Pulmonary artery endothelial cell (primary cell): ENCODE results near the gene CLIC4. TPM values are rescaled to one million over a fixed set of nuclear protein-coding genes. Genes with fewer than 3 reads are reported as not detected.
"Not testable (repeated sequence)": the region's sequence is repeated elsewhere in the genome, so short reads cannot be mapped to it uniquely, and the experiment has no call there.

Experiments used
- DNase-seq: peaks from one replicate; pipeline ENCODE4 v3.0.0-alpha.2; 2011; ENCODE audit warnings: low read depth, low spot score
- total RNA-seq: library from RNA; depleted of rRNA; stranded (reverse); fragments of >200 nt; gene quantifications from 2 replicates; pipeline ENCODE4 v1.2.3, GENCODE V29; 2014

Gene CLIC4
- 358 and 394 TPM in 2 replicates for total RNA-seq

DNA sequence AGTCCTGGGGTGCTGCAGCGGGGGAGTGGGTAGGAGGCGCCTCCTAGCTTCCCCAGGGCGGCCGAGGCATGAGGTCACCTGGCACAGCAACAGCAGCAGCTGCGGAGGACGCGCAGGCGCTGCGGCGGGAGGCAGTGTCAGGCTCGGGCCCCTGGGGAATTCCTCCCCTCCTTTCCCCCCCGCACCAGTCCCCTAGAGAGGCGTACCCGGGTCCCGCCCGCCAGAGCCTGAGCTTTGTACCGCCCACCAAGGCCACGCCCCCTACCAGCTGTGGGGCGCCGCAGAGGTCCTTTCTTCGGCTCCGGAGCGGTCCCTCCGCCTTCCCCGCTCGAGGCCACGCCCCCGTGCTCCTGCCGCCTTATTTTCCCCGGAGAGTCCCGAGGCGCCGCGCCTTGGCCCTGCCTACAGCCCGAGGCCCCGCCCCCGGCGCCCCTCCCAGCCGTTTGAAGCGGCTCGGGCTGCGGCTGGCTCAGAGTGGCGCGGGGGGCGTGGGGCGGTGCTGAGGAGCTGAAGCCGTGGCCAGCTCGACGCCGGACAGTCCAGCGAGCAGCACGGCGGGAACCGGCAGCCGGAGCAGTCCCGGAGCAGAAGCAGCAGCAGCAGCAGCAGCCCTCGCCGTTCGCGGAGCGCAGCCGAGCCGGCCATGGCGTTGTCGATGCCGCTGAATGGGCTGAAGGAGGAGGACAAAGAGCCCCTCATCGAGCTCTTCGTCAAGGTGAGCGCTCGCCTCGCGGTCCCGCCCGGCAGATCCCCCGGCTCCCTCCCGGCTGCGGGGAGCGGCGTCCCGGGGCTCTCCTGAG lies at the start of gene CLIC4:
Gene CLIC4, plus strand, starts transcription at position 537 of the 800 bp plus-strand sequence. Its CDS starts 107 bp downstream, at position 644.
- peak; percentile 97 for DNase-seq

DNA sequence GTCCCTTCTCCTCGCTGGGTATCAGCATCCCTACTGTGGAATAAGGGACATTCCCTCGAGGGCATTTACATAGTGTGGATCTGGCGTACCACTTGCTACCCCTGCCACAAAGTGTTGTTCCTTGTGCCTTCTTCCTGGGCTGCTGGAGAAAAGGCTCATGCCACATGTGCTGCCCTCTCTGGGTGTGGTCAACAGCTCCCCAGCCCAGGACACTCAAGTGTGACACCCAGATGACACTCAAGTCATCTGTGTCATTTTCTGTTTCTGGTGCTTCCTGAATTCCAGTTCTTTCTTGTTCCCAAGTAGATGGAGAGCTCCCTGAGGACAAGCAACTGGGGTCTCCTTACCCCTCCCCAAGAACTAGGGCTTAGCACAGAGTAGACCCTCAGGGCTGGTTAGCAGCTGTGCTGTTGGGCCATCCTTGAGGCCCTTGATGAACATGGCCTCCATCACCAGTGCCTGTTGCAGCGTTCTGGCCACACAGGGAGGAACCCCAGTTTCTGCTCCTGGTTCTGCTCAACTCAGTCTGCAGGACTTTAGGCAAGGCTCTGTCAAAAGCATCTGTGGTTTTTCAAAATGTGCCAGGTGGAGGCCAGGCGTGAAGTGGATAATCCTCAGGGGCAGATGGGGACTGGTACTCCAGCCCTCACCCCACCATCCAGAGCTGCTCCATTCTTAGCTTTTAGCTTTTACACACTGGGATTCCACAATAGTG lies 49.0 kb upstream of the CLIC4 start:
- DNase-seq, result no peak

DNA sequence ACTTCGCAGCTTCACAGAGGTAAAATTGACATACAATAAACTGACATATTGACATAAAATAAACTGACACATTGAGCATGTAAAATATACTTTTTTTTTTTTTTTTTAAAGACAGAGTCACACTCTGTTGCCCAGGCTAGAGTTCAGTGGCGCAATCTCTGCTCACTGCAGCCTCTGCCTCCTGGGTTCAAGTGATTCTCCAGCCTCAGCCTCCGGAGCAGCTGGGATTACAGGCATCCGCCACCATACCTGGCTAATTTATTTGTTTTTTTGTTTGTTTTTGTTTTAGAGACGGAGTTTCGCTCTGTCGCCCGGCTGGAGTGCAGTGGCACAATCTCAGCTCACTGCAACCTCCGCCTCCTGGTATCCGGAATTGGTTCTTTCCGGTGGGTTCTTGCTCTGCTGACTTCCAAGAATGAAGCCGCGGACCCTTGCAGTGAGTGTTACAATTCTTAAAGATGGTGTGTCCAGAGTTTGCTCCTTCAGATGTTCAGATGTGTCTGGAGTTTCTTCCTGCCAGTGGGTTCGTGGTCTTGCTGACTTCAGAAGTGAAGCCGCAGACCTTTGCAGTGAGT lies 48.4 kb upstream of the CLIC4 start:
- DNase-seq, result no peak

GRCh38 chr1:24697453-24698001 lies 47.7 kb upstream of the CLIC4 start:
- DNase-seq, result not testable (repeated sequence)

DNA sequence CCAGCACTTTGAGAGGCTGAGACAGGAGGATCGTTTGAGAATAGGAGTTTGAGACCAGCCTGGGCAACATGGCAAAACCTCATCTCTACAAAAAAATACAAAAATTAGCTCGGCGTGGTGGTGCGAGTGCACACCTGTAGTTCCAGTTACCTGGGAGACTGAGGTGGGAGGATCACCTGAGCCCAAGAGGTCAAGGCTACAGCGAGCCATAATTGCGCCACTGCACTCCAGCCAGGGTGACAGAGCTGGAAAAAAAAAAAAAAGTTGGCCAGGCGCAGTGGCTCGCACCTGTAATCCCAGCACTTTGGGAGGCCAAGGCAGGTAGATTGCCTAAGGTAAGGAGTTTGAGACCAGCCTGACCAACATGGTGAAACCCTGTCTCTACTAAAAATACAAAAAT lies 46.9 kb upstream of the CLIC4 start:
- DNase-seq, result not testable (repeated sequence)

DNA sequence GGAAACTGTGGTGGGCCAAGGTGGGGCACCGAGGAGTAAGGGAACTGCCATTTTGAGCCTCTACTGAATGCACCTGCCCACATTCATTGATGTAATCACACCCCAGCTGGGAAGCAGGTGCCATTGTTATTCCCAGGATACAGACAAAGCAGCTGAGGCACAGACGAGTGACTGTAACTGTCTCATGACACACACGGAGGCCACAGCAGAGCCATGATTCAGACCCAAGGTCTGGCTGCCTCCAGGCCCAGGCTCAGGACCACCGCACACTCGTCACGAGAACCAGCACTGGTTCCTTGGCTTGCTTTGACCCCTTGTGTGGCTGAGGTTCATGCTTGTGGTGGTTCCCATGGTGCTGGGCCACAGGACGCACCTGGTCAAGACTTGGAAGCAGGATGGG lies 45.6 kb upstream of the CLIC4 start:
- no peak for DNase-seq

GRCh38 chr1:24702511-24703293 lies 42.5 kb upstream of the CLIC4 start:
- no peak for DNase-seq

- no peak for DNase-seq
These were observed 40.6 kb upstream of the CLIC4 start for GRCh38 chr1:24704411-24705259.

DNA sequence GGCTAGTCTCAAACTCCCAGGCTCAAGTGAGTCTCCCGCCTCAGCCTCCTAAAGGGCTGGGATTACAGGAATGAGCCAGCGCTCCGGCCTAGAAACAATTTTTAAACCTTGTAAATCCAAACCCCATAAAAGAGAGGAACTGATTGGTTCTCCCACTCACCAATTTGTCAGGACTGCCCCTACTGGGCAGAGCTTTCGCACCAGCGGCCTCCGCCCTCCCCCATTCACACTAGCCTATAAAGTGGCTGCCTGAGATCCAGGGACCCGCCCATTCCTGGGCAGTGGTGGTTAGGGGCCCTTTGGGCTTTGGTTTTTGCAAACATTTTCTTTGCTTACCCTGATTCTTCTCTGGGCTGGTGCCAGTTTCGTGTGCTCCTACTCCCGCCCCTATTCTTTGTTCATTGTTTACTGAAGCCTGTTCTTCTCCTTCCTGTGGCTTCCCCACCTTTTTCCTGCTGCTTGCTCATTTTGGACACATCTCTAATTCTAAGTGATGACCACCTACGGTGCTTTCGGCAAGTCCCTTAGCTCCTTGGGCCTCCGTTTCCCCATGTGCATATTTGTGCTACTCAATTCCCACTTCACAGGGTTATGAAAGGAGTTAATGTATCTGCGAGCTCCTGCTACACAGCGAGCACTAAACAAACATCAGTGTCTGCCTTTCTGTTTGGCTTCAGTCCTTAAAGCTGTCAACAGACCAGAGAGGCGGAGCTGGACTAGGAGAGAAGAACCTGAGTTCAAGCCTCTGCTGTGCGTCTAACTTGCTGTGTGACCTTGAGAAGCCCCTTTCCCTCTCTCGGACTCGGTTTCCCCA lies 39.8 kb upstream of the CLIC4 start:
- DNase-seq, result peak; percentile 94

- not testable (repeated sequence) for DNase-seq
These were observed 39.2 kb upstream of the CLIC4 start for GRCh38 chr1:24706074-24706389.

- DNase-seq, result no peak
These were observed 37.6 kb upstream of the CLIC4 start for GRCh38 chr1:24707687-24708086.

GRCh38 chr1:24708938-24709337 lies 36.3 kb upstream of the CLIC4 start:
- DNase-seq, result no peak

GRCh38 chr1:24709791-24710441 lies 35.3 kb upstream of the CLIC4 start:
- DNase-seq, result no peak

DNA sequence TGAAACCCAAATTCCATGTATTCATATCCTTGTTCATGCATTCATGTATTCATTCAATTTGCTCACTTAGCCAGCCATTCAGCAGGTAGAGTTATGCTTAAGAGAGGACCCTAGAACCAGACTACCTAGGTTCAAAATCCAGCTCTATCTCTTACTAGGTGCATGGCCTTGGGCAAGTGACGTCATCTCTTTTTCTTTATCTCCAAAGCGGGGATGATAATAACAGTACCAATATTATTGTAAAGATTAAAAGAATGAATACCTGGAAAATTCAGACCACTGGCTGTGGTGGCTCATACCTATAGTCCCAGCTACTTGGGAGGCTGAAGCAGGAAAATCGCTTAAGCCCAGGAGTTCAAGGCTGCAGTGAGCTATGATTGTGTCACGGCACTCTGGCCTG lies 33.9 kb upstream of the CLIC4 start:
- DNase-seq, result no peak

DNA sequence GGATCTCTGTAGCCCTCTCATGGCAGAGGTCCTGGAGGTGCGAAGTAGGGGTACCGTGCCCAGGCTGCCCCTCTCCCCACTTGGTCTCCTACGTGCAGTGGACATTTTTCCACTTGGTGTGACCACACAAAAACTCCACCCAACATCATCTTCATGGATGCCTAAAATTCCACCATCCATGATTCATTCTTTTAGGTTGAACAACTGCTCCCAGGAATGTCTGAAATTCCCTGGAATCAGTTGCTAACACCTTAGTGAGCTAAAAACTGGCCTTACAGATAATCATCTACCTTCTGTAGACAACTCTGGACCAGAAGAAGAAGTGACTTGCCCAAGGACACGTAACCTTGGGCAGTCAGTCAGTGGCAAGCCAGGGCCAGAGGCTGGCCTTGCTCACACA lies 32.1 kb upstream of the CLIC4 start:
- DNase-seq, result no peak

DNA sequence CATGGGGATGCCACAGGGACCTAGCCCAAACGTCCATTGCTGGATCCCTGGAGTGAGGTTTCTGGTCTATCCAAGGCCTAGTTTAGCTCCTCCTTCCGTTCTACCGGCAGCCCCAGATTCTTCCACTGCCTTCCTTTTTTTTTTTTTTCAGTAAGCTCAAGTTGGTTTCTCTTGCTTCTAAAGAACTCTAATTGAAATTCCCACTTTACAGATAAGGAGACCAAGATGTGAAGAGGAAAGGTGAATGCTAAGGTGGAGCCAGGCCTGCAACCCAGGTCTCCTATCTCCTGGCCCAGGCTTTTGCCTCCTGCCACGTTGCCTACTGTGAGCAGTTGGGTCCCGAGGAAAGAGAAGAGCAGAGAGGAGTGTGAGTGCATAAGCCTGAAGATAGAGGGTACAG lies 31.5 kb upstream of the CLIC4 start:
- DNase-seq, result no peak

DNA sequence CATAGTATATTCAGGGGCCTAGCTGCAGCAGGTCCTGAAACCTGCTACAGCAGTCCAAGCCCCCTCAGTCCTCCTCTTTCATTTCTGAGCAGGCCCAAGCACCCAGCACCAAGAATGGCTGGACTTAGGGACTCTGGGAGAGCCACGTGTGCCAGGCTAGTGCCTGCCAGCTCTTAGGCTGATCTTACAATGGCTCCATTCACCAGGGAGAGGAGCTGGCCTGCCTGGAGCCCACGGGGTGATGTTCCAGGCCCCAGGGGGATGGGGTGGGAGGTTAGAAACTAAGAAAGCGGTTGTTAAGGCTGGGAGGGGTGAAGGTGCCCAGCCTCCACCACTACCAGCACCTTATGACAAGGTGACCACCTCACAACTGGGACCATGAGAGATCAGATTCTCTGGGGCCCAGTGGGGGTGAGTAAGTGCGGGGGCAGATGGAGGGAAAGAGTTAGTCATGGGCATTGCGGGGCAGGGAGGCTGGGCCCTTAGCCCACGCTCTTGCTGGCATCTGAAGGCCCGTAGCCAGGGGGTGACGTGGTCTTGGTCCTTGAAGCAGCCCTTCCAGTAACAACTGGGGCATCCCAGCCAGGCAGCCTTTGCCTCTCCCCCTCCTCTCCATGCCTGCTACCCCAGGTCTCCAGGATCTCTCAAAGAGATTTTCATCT lies 30.3 kb upstream of the CLIC4 start:
- no peak for DNase-seq

DNA sequence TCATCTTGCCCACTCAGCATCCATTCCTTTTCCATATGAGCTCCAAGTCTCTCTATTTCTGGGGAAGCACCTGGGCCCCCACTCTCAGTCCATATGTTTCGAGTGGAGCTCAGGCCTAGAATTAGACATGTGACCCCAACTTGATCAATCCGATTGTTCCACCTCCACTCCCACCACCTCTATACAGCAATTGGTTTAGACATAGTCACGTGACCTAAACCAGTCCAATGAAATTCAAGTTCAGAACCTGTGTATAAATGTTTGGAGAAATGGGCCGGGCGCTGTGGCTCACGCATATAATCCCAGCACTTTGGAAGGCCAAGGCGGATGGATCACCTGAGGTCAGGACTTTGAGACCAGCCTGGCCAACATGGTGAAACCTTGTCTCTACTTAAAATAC lies 29.6 kb upstream of the CLIC4 start:
- no peak for DNase-seq
